ENCODE measurements around the gene CAPZA2.

DNA sequence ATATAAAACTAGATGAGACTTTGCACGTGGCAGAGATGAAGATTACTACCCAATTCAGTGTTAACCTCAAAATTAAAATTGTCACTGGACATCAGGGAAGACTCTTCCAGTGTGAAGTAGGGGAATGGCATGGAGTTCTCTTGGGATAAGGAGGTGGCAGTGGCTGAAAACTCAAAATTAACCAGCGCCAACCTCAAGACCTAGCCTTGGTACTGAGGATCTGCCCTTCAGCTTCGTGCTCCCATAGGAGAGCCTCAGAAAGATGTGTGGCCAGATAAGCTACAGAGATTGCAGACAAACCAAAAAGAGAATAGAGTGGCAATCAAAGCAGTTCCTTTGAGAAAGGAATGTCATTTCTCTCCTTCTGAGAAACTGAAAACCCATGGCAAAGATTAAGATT is 47.3 kb upstream of the CAPZA2 start:
- TF ChIP-seq POLR2AphosphoS5 (IDR thresholded peaks at IDR 0.05; ENCODE audit: borderline replicate concordance, low read depth, low read length) = no peak
- no peak for TF ChIP-seq EZH2 (IDR thresholded peaks at IDR 0.05)
